ENCODE data around the gene SEPTIN3.

The SEPTIN3 gene

DNA sequence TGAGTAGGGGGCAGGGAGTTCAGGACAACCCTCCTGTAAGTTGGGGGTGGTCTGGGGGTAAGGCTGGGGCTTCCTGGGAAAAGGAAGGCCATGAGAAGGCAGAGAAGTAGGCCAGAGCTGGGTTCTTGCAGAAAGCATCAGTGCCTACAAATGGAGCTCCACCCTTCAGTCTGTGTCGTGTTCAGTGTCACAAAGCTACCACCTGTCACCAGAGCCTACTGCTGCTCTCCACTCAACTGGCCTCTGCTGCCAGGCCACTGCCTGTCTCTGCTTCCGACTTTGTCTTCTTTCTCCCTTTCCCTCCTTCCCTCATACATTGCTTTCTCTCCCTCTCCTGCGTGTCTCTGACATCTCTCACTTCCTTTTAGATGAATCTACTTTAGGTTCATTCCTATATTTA lies 26.0 kb downstream of the SEPTIN3 start:
- no peak for DNase-seq (ENCODE audit: low spot score)
- in situ Hi-C loops (cut with MboI; ENCODE audit: low sequenced_read_pairs, unreplicated experiment), result no loop called here
- TF ChIP-seq, protein P1, sequence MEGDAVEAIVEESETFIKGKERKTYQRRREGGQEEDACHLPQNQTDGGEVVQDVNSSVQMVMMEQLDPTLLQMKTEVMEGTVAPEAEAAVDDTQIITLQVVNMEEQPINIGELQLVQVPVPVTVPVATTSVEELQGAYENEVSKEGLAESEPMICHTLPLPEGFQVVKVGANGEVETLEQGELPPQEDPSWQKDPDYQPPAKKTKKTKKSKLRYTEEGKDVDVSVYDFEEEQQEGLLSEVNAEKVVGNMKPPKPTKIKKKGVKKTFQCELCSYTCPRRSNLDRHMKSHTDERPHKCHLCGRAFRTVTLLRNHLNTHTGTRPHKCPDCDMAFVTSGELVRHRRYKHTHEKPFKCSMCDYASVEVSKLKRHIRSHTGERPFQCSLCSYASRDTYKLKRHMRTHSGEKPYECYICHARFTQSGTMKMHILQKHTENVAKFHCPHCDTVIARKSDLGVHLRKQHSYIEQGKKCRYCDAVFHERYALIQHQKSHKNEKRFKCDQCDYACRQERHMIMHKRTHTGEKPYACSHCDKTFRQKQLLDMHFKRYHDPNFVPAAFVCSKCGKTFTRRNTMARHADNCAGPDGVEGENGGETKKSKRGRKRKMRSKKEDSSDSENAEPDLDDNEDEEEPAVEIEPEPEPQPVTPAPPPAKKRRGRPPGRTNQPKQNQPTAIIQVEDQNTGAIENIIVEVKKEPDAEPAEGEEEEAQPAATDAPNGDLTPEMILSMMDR (IDR thresholded peaks at IDR 0.05; ENCODE audit: borderline replicate concordance, control extremely low read depth, extremely low read depth, insufficient read depth, missing control alignments), result no peak

- in situ Hi-C loops (cut with MboI; ENCODE audit: low sequenced_read_pairs, unreplicated experiment), result no loop called here
- TF ChIP-seq, protein P1 (IDR thresholded peaks at IDR 0.05; ENCODE audit: borderline replicate concordance, control extremely low read depth, extremely low read depth, insufficient read depth, missing control alignments), result no peak
- no peak for DNase-seq (ENCODE audit: low spot score)
These were observed 27.6 kb downstream of the SEPTIN3 start for GRCh38 chr22:41996826-41997225.

GRCh38 chr22:41998361-41999261 lies 29.4 kb downstream of the SEPTIN3 start, which contains the start of gene WBP2NL:
WBP2NL (plus strand) TSS chr22:41998788; CDS start chr22:41998819, 31 bp downstream.
- in situ Hi-C loops (cut with MboI; ENCODE audit: low sequenced_read_pairs, unreplicated experiment), result no loop called here
- peak; percentile 97 for DNase-seq (ENCODE audit: low spot score)
- TF ChIP-seq, protein P1 (IDR thresholded peaks at IDR 0.05; ENCODE audit: borderline replicate concordance, control extremely low read depth, extremely low read depth, insufficient read depth, missing control alignments), result no peak

DNA sequence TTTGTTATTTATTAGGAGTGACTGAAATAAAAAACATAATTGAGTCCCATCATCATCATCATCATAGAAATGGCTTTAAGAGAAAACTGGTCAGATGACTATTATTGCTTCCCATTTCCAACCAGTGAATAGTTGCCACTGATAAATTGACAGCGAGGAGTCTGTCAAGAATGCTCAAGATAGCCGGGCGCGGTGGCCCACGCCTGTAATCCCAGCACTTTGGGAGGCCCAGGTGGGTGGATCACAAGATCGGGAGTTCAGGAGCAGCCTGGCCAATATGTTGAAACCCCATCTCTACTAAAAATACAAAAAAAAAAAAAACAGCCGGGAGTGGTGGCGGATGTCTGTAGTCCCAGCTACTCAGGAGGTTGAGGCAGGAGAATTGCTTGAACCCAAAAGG lies 31.2 kb downstream of the SEPTIN3 start:
- in situ Hi-C loops (cut with MboI; ENCODE audit: low sequenced_read_pairs, unreplicated experiment), result loop anchor here (10.0 kb wide), 1 partner anchor 64 kb away; no protein-coding TSS in a partner anchor
- TF ChIP-seq, protein P1 (IDR thresholded peaks at IDR 0.05; ENCODE audit: borderline replicate concordance, control extremely low read depth, extremely low read depth, insufficient read depth, missing control alignments), result no peak
- DNase-seq (ENCODE audit: low spot score), result no peak

DNA sequence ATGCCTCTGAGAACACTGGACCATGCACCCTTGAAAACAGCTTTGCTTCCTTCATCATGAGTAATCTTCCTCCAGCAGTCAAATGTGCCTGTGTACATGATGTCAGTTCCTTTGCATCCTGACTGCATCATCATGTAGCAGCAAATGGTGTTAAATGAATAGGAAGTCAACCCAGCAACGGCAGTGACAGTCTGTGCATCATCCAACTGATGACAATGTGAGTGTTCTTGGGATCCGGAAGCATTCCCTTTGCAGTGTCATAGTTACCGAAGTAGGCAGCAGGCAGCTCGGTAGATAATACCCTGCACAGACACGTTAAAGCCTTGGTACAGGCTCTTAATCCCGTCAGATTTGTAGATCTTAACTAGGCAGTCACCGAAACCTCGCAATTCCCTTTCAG lies 31.9 kb downstream of the SEPTIN3 start:
- no peak for DNase-seq (ENCODE audit: low spot score)
- TF ChIP-seq, protein P1 (IDR thresholded peaks at IDR 0.05; ENCODE audit: borderline replicate concordance, control extremely low read depth, extremely low read depth, insufficient read depth, missing control alignments), result no peak
- in situ Hi-C loops (cut with MboI; ENCODE audit: low sequenced_read_pairs, unreplicated experiment), result loop anchor here (10.0 kb wide), 1 partner anchor 64 kb away; no protein-coding TSS in a partner anchor

DNA sequence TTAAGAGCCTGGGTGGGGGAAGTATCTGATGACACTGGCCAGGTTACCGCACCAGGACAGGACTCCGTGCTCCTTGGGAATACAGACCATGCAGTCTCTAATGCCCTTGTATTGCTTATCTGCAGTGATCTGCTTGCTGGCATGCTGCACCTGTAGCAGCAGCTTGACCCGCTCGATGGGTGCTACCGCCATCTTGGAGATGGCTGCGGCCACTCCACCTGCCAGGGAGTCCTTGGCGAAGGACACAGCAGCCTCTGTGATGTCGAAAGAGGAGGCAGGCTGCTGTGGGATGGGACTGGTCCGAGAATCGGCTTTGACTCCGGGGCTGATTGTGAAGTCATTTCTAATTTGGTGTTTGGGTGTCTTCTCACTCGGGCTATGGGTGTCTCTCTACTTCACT lies 32.5 kb downstream of the SEPTIN3 start:
- TF ChIP-seq, protein P1 (IDR thresholded peaks at IDR 0.05; ENCODE audit: borderline replicate concordance, control extremely low read depth, extremely low read depth, insufficient read depth, missing control alignments), result no peak
- no peak for DNase-seq (ENCODE audit: low spot score)
- in situ Hi-C loops (cut with MboI; ENCODE audit: low sequenced_read_pairs, unreplicated experiment), result loop anchor here (10.0 kb wide), 1 partner anchor 63 kb away; no protein-coding TSS in a partner anchor
